AG10803 (cell line): ENCODE measurements around the gene RNU4-1.

Experiments used
- DNase-seq: peaks from one replicate; pipeline ENCODE4 v3.0.0; 2010; ENCODE audit warnings: low read depth
- H3K4me3 ChIP-seq: 2 replicates; pipeline ENCODE4 v1.5.1; 2011; ENCODE audit warnings: mild to moderate bottlenecking, low read length, control low read depth
- CTCF ChIP-seq: conservative IDR thresholded peaks from 2 replicates; pipeline ENCODE4 v1.5.1; 2011; ENCODE audit warnings: mild to moderate bottlenecking, low read length, control low read depth, inconsistent platforms

The RNU4-1 gene

GRCh38 chr12:120332041-120332440, 39.0 kb upstream of the RNU4-1 start:
- TF ChIP-seq CTCF = no peak
- no peak for DNase-seq
- no peak overlapping the region for H3K4me3 ChIP-seq

DNA sequence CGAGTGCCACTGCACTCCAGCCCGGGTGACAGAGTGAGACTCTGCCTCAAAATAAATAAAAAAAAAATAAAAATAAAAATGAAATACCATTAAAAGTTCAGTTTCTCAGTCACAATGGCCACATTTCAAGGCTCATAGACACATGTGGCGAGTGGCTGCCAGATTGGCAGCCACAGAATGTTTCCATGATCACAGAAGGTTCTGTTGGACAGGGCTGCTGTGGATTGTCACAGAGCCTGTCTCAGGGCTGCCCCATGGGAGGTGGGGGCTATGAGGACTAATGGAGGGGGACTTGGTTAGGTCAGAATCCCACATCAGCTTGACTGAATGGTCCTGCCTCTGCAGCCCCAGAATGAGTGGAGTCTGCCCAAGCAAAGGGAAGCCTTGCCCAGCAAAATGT, 38.4 kb upstream of the RNU4-1 start:
- H3K4me3 ChIP-seq = no peak overlapping the region
- no peak for TF ChIP-seq CTCF
- DNase-seq = no peak

- H3K4me3 ChIP-seq = no peak overlapping the region
- no peak for DNase-seq
- no peak for TF ChIP-seq CTCF
Measured at GRCh38 chr12:120328228-120328627, 35.2 kb upstream of the RNU4-1 start.

- DNase-seq = no peak
- H3K4me3 ChIP-seq = no peak within 1 kb of the TSS
- TF ChIP-seq CTCF = no peak
Measured at GRCh38 chr12:120327593-120327992, 34.6 kb upstream of the RNU4-1 start, which contains the start of gene PLA2G1B. Gene PLA2G1B (minus strand): TSS chr12:120327779. CDS start chr12:120327753, 26 bp downstream.

DNA sequence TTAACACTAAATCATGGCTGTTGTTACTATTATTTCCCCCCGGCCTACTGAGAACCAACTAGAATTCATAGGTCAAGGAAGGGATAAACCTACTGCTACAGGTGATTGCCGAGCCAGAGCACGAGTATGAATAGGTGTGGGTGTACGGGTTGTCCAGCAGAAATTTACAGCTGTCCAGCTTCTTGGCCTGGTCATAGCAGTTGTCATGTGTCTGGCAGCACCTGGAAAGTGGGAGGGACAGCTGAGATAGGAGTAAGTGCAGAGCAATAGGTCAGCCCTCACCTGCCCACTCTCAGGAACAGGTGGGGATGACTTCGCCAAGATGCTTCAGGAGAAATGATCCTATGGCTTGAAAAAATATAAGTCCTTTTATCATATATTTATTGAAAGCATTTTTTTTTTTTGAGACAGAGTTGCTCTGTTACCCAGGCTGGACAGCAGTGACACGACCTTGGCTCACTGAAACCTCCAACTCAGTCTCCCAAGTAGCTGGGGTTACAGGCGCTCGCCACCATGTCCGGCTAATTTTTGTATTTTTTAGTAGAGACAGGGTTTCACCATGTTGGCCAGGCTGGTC, 31.9 kb upstream of the RNU4-1 start:
- no peak overlapping the region for H3K4me3 ChIP-seq

DNA sequence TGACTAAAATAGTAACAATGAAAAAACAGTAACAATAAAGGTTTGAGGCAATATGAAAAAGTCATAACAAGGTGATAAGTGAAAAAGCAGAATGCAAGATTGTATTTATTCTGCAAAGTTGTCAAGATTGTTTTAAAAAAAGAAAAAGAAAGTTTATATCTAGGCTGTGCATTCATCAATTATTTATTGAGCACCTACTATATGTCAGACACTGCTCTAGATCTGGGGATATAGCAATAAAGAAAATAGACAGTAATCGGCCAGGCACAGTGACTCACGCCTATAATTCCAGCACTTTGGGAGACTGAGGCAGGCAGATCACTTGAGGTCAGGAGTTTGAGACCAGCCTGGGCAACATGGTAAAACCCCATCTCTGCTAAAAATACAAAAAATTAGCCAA, 30.7 kb upstream of the RNU4-1 start:
- no peak for DNase-seq

More for the DNA sequence above, 31.9 kb upstream of the RNU4-1 start:
- no peak for TF ChIP-seq CTCF
- no peak for DNase-seq

More for the DNA sequence above, 30.7 kb upstream of the RNU4-1 start:
- TF ChIP-seq CTCF = no peak
- H3K4me3 ChIP-seq = no peak overlapping the region
